HG03469 (cell line): ENCODE measurements around the gene ZDHHC4.

ENCODE experiments used
- ATAC-seq: cut with Tn5 transposase; IDR thresholded peaks from one replicate; pipeline ENCODE4 v1.9.1; 2021; ENCODE audit warnings: mild to moderate bottlenecking, moderate library complexity, moderate number of reproducible peaks; ENCODE audit not compliant: unreplicated experiment

ZDHHC4 gene

GRCh38 chr7:6604458-6604857, 27.2 kb downstream of the ZDHHC4 start:
- ATAC-seq = no peak

- ATAC-seq = no peak
Observed at GRCh38 chr7:6606866-6607583, 29.8 kb downstream of the ZDHHC4 start.

- ATAC-seq = no peak
Observed at GRCh38 chr7:6607651-6608051, 30.4 kb downstream of the ZDHHC4 start.

- no peak for ATAC-seq
Observed at GRCh38 chr7:6608081-6608480, 30.8 kb downstream of the ZDHHC4 start.

- ATAC-seq = no peak
Observed at GRCh38 chr7:6608794-6609193, 31.5 kb downstream of the ZDHHC4 start.

GRCh38 chr7:6612819-6613218, 35.6 kb downstream of the ZDHHC4 start:
- no peak for ATAC-seq

- no peak for ATAC-seq
Observed at GRCh38 chr7:6613706-6614105, 36.5 kb downstream of the ZDHHC4 start.

GRCh38 chr7:6614953-6615722, 37.9 kb downstream of the ZDHHC4 start, which contains the start of gene ZNF853:
ZNF853 (plus strand) TSS chr7:6615610; CDS start chr7:6616175, 565 bp downstream.
- ATAC-seq = no peak

GRCh38 chr7:6615723-6616555, 38.7 kb downstream of the ZDHHC4 start:
- no peak for ATAC-seq

GRCh38 chr7:6616854-6617643, 39.8 kb downstream of the ZDHHC4 start:
- no peak for ATAC-seq

- no peak for ATAC-seq
Observed at GRCh38 chr7:6618621-6619020, 41.4 kb downstream of the ZDHHC4 start.

GRCh38 chr7:6619961-6620360, 42.7 kb downstream of the ZDHHC4 start:
- ATAC-seq = no peak

GRCh38 chr7:6621195-6622133, 44.2 kb downstream of the ZDHHC4 start:
- no peak for ATAC-seq

GRCh38 chr7:6622134-6622710, 45.0 kb downstream of the ZDHHC4 start:
- ATAC-seq = no peak

GRCh38 chr7:6623589-6624245, 46.5 kb downstream of the ZDHHC4 start:
- no peak for ATAC-seq

- no peak for ATAC-seq
Observed at GRCh38 chr7:6624246-6624611, 47.0 kb downstream of the ZDHHC4 start.

- ATAC-seq = no peak
Observed at GRCh38 chr7:6628045-6628444, 50.8 kb downstream of the ZDHHC4 start.

GRCh38 chr7:6630007-6630849, 53.0 kb downstream of the ZDHHC4 start:
- no peak for ATAC-seq
